AG04449 (cell line): ENCODE measurements around the gene PRMT9.

Experiments used
- CTCF ChIA-PET: fragments of 350-600 bp; formaldehyde crosslinking; extraction: SDS; loops from one replicate; lab custom pipeline; 2021; ENCODE audit warnings: antibody characterized with exemption; lab: Yijun Ruan, JAX
- POLR2A ChIA-PET: fragments of 400-600, 350-600 bp; formaldehyde crosslinking; extraction: SDS; loops from one replicate; lab custom pipeline; 2020; ENCODE audit warnings: antibody characterized with exemption, inconsistent platforms; lab: Yijun Ruan, JAX
- DNase-seq: peaks from one replicate; pipeline ENCODE4 v3.0.0-alpha.2; 2010; ENCODE audit warnings: low read depth, low spot score
- H3K4me3 ChIP-seq: 2 replicates; pipeline ENCODE4 v1.5.1; 2011; ENCODE audit warnings: low read depth, mild to moderate bottlenecking, control low read depth, low read length
- CTCF ChIP-seq: IDR thresholded peaks from one replicate; pipeline ENCODE4 v1.5.1; 2011; ENCODE audit warnings: mild to moderate bottlenecking, moderate library complexity, low read length, control low read depth, inconsistent platforms; ENCODE audit not compliant: insufficient read depth; ENCODE audit errors: missing control alignments

PRMT9 gene

GRCh38 chr4:147674073-147674472, 9.9 kb downstream of the PRMT9 start:
- POLR2A ChIA-PET = no interaction called here
- CTCF ChIA-PET = interaction anchor here (1.4 to 7.0 kb wide), 2 partner anchors 10 to 191 kb away, joined by 5 to 58 read pairs; partner anchors contain the start of gene PRMT9
- DNase-seq = no peak
- TF ChIP-seq CTCF = no peak
- no peak overlapping the region for H3K4me3 ChIP-seq

GRCh38 chr4:147658501-147658900, 25.5 kb downstream of the PRMT9 start:
- H3K4me3 ChIP-seq = no peak overlapping the region
- no peak for DNase-seq
- ChIA-PET POLR2A (no interaction called here), CTCF (interaction anchor here (1.1 to 2.3 kb wide), 3 partner anchors 9 to 208 kb away, joined by 3 to 17 read pairs (median 3); no protein-coding TSS in a partner anchor)
- TF ChIP-seq CTCF = no peak

- no peak overlapping the region for H3K4me3 ChIP-seq
- no peak for DNase-seq
- TF ChIP-seq CTCF = no peak
- ChIA-PET POLR2A (no interaction called here), CTCF (interaction anchor here (2.9 kb wide), 1 partner anchor 211 kb away, joined by 14 read pairs; no protein-coding TSS in a partner anchor)
Observed at GRCh38 chr4:147655639-147656038, 28.3 kb downstream of the PRMT9 start.

GRCh38 chr4:147651563-147651962, 32.4 kb downstream of the PRMT9 start:
- POLR2A ChIA-PET = no interaction called here
- CTCF ChIA-PET = interaction anchor here (0.7 to 1.8 kb wide), 2 partner anchors 10 to 215 kb away, joined by 3 to 6 read pairs; no protein-coding TSS in a partner anchor
- H3K4me3 ChIP-seq = no peak overlapping the region
- no peak for DNase-seq
- no peak for TF ChIP-seq CTCF

- ChIA-PET CTCF (interaction anchor here (1.0 to 1.6 kb wide), 3 partner anchors 9 to 59 kb away, joined by 3 to 4 read pairs (median 3); no protein-coding TSS in a partner anchor), POLR2A (interaction anchor here (0.6 kb wide), 1 partner anchor 215 kb away, joined by 3 read pairs; no protein-coding TSS in a partner anchor)
- H3K4me3 ChIP-seq = no peak overlapping the region
- DNase-seq = no peak
- TF ChIP-seq CTCF = no peak
Observed at GRCh38 chr4:147648656-147649055, 35.3 kb downstream of the PRMT9 start.

GRCh38 chr4:147645099-147645498, 38.9 kb downstream of the PRMT9 start:
- ChIA-PET POLR2A (interaction anchor here (1.3 kb wide), 1 partner anchor 39 kb away, joined by 4 read pairs; the partner anchor contains the start of gene PRMT9), CTCF (interaction anchor here (2.5 to 10.5 kb wide), 2 partner anchors 9 to 221 kb away, joined by 6 to 107 read pairs; no protein-coding TSS in a partner anchor)
- TF ChIP-seq CTCF = no peak
- no peak for DNase-seq
- H3K4me3 ChIP-seq = no peak overlapping the region
